HG02571 (cell line): ENCODE data around the gene GLIPR1L2.
"Not testable (repeated sequence)": the region's sequence is repeated elsewhere in the genome, so short reads cannot be mapped to it uniquely, and the experiment has no call there.

Experiments used
- ATAC-seq: cut with Tn5 transposase; IDR thresholded peaks from one replicate; pipeline ENCODE4 v1.9.1; 2021; ENCODE audit warnings: mild to moderate bottlenecking, moderate library complexity; ENCODE audit not compliant: unreplicated experiment

GLIPR1L2 gene

DNA sequence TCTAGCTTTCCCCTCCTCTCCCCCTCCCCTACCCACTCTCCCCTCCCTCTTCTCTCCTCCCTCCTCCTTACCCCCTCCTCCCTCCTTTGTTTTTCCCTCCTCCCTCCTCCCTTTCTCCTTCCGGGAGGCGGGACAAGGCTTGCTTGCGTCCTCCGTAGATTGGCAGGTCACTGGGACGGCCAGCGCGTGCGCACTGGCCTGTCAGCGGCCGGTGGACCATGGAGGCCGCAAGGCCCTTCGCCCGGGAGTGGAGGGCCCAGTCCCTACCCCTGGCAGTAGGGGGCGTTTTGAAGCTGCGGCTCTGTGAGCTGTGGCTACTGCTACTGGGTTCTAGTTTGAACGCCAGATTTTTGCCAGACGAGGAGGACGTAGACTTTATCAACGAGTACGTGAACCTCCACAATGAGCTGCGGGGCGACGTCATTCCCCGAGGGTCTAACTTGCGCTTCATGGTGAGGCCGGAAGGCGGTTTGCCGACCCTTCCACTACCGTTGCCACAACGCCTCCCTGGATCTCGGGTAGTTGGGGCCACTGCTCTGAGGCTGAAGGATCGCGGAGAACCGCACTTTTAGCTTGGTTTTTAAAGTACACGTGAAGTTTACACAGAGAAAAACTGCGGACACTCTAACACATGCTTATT is at the start of gene GLIPR1L2:
GLIPR1L2 (plus strand) TSS at position 191 of the 640 bp plus-strand sequence; CDS start at position 219, 28 bp downstream.
- ATAC-seq, result peak; percentile 97

- no peak for ATAC-seq
Measured at GRCh38 chr12:75341873-75342272, 49.0 kb upstream of the GLIPR1L2 start.

- no peak for ATAC-seq
Measured at GRCh38 chr12:75345531-75345930, 45.4 kb upstream of the GLIPR1L2 start.

DNA sequence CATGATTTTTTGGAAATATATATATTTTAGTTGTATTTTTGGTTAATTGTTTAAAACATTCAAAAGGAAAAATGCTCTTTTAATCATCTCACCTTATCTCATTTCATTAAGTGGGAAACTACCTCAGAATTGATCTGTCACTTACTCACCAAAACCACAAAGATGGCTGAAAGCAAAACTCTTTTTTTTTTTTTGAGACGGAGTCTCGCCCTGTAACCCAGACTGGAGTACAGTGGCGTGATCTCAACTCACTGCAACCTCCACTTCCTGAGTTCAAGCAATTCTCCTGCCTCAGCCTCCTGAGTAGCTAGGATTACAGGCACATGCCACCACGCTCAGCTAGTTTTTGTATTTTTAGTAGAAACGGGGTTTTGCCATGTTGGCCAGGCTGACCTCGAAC is 44.7 kb upstream of the GLIPR1L2 start:
- not testable (repeated sequence) for ATAC-seq

- no peak for ATAC-seq
Measured at GRCh38 chr12:75349946-75350345, 40.9 kb upstream of the GLIPR1L2 start.

DNA sequence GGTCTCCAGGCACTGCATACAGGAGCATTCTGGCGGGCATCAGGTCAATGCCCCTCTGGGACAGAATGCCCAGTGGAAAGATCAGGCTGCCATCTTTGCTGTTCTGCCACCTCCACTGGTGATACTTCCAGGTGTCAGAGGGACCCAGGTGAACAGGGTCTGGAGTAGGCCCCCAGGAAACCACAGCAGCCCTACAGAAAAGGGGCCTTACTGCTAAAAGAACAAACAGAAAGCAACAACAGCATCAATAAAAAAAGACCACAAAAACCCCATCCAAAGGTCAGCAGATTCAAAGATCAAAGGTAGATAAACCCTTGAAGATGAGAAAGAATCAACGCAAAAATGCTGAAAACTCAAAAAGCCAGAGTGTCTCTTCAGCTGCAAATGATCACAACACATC is 40.5 kb upstream of the GLIPR1L2 start:
- ATAC-seq, result no peak

GRCh38 chr12:75354011-75354410 is 36.9 kb upstream of the GLIPR1L2 start:
- ATAC-seq, result no peak

GRCh38 chr12:75360920-75361319 is 30.0 kb upstream of the GLIPR1L2 start:
- no peak for ATAC-seq

DNA sequence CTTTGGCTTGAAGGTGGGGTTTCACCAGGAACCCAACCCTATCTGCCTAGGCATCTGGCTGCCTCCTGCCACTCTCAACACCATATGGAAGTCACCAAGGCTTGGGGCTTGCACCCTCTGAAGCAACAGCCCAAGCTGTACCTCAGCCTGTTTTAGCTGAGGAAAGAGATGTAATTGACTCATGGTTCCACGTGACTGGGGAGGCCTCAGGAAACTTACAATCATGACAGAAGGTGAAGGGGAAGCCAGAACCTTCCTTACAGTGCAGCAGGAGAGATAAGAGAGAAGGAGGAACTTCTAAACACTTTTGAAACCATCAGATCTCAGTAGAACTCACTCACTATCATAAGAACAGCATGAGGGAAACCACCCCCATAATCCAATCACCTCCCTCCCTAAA is 29.5 kb upstream of the GLIPR1L2 start:
- no peak for ATAC-seq

DNA sequence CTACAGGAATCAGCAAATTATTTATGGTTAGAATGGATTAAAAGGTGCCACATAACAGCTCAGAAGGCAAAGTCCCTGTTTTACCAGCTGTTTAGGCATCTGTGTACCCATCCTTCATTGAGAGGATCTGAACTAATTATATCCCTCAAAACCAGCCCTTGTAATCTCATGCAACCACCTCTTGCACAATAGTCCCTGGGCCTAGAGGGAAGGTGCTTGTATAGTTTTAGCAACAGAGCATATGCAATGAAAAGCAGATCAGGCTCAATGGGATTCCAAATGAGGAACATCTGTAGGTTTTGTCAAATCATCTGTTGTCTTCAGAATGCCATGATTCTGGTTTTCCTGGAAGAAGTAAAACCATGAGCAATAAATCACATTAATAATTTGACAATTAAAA is 26.0 kb upstream of the GLIPR1L2 start:
- ATAC-seq, result no peak

- ATAC-seq, result peak; percentile 81
Measured at GRCh38 chr12:75366629-75367028, 24.3 kb upstream of the GLIPR1L2 start.

DNA sequence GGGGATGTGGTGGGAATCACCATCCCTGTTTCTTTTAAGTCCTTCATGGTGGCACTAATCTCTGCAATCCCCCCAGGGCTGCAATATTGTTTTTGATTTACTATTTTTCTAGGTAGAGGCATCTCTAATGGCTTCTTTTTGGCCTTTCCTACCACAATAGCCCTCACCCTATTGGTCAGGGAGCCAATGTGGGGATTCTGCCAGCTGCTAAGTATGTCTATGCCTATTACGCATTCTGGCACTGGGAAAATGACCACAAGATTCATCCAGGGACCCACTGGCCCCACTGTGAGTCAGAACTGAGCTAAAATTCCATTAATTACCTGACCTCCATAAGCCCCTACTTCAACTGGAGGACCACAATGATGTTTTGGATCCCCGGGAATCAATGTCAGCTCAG is 15.9 kb upstream of the GLIPR1L2 start:
- ATAC-seq, result no peak

- ATAC-seq, result no peak
Measured at GRCh38 chr12:75378354-75378753, 12.5 kb upstream of the GLIPR1L2 start.

GRCh38 chr12:75389061-75389460 is 1.8 kb upstream of the GLIPR1L2 start:
- ATAC-seq, result no peak

- ATAC-seq, result no peak
Measured at GRCh38 chr12:75389706-75390105, 1.2 kb upstream of the GLIPR1L2 start.

GRCh38 chr12:75390156-75390898 is 562 bp upstream of the GLIPR1L2 start:
- ATAC-seq, result no peak

- no peak for ATAC-seq
Measured at GRCh38 chr12:75404231-75404630, 13.3 kb downstream of the GLIPR1L2 start.

DNA sequence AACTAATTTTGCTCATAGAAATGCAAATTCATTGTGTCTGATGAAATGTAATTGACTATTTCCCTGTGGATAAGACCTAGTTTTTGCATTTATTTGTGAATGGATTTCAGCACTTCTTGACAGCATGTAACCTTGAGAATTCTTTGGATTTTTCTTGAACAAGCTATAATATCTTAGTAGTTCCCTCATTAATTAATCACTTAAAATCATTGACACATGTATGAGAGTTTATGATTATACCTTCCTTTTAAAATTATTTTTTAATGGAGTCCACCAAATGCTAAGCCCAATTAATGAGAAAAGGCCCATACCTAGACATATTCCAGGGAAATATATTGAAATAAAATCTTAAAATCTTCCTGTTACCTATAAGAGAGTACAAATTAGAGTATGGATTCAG is 16.8 kb downstream of the GLIPR1L2 start:
- ATAC-seq, result no peak

GRCh38 chr12:75409830-75410229 is 18.9 kb downstream of the GLIPR1L2 start:
- no peak for ATAC-seq

GRCh38 chr12:75414671-75415070 is 23.8 kb downstream of the GLIPR1L2 start:
- ATAC-seq, result no peak

GRCh38 chr12:75419841-75420240 is 29.0 kb downstream of the GLIPR1L2 start:
- ATAC-seq, result no peak

DNA sequence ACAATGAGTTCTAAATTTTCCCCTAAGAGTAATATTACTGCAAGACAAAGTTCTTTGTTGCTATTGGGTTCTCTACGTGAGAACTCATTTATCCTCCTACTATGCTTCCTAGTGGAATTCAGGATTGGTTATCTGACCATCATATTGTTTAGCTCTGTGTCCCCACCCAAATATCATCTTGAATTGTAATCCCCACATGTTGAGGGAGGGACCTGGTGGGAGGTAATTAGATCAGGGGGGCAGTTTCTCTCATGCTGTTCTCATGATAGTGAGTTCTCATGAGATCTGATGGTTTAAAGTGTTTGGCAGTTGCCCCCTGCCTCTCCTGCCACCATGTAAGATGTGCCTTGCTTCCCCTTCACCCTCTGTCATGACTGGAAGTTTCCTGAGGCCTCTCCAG is 36.6 kb downstream of the GLIPR1L2 start:
- ATAC-seq, result no peak

DNA sequence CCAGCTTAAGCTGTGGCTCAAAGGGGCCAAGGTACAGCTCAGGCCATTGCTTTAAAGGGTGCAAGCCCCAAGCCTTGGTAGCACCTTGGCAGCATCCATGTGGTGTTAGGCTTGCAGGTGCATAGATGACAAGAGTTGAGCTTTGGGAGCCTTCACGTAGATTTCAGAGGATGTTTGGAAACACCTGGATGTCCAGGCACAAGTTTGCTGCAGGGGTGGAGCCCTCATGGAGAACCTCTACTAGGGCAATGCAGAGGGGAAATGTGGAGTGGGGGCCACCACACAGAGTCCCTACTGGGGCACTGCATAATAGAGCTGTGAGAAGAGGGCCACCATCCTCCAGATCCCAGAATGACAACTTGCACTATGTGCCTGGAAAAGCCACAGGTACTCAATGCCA is 37.9 kb downstream of the GLIPR1L2 start:
- ATAC-seq, result no peak
